Measurements from ENCODE around the gene LMNB1. TPM values are rescaled to one million over a fixed set of nuclear protein-coding genes. Genes with fewer than 3 reads are reported as not detected.
"Not testable (repeated sequence)": the region's sequence is repeated elsewhere in the genome, so short reads cannot be mapped to it uniquely, and the experiment has no call there.

The LMNB1 gene
- polyA plus RNA-seq: 10 to 100 TPM in 2 of 4 donors, 1 to 10 TPM in 2; 3.1 to 55.3 (median 27.4) TPM
- long read RNA-seq, donor 1, transcript LMNB1-201 (11 exons, 2,878 nt): major isoform, 13 of 23 reads
- long read RNA-seq, donor 1, partial matches to known transcripts: 7 of 23 reads
- long read RNA-seq, donor 1, other reads (novel, unspliced or antisense): 0 of 23 reads
- long read RNA-seq, donor 2, transcript LMNB1-201 (11 exons, 2,878 nt): major isoform, 7 of 7 reads
- long read RNA-seq, donor 2, partial matches to known transcripts: 0 of 7 reads
- long read RNA-seq, donor 2, other reads (novel, unspliced or antisense): 0 of 7 reads
- long read RNA-seq, donor 3, partial matches to known transcripts: 29 of 32 reads
- long read RNA-seq, donor 3, other reads (novel, unspliced or antisense): 0 of 32 reads
- long read RNA-seq, donor 4: 0 reads
- long read RNA-seq, donor 5: 0 reads
- long read RNA-seq, donor 6, partial matches to known transcripts: 0 of 5 reads
- long read RNA-seq, donor 6, other reads (novel, unspliced or antisense): 0 of 5 reads
- long read RNA-seq, donor 7, partial matches to known transcripts: 8 of 11 reads
- long read RNA-seq, donor 7, other reads (novel, unspliced or antisense): 0 of 11 reads
- long read RNA-seq, donor 8: 0 reads
- long read RNA-seq, donor 9: 0 reads
- long read RNA-seq, donor 10, transcript LMNB1-201 (11 exons, 2,878 nt): major isoform, 10 of 13 reads
- long read RNA-seq, donor 10, partial matches to known transcripts: 0 of 13 reads
- long read RNA-seq, donor 10, other reads (novel, unspliced or antisense): 0 of 13 reads

GRCh38 chr5:126776499-126777256, at the start of gene LMNB1:
LMNB1 (plus strand) TSS chr5:126777136; CDS start chr5:126777509, 373 bp downstream.
- Histone ChIP-seq H3K27me3 (ENCODE audit: control insufficient read depth in 3 of 3, insufficient read depth in 3 of 3, low read length in 3 of 3) (no peaks in the 10 kb centered on the region), H3K36me3 (ENCODE audit: control insufficient read depth in 3 of 3, insufficient read depth in 2 of 3, low read depth in 1 of 3, low read length in 3 of 3) (no peaks in the 10 kb centered on the region), H3K9me3 (ENCODE audit: control insufficient read depth in 2 of 2, insufficient read depth in 1 of 2, low read depth in 1 of 2, low read length in 1 of 2) (no peaks in the 10 kb centered on the region), H3K4me1 (ENCODE audit: control insufficient read depth in 3 of 3, insufficient read depth in 2 of 3, low read depth in 1 of 3, low read length in 2 of 3) (peaks cover 0 to 3% (median 0%) of the 10 kb centered on the region in 3 donors), H3K27ac (ENCODE audit: low read depth in 1 of 3, low read length in 2 of 3) (peak within 1 kb of the TSS; percentile 95 to 98 (median 98)), H3K4me3 (ENCODE audit: low read depth in 1 of 3, low read length in 3 of 3) (peak within 1 kb of the TSS; percentile 63 to 83 (median 80))
- peak; percentile 94 to 98 for DNase-seq
- FAIRE-seq: no peak
- whole genome bisulfite sequencing, 3 donors: 0 to 1% (median 1%) methylated on average over 41 to 74 of the region's 74 CpGs

GRCh38 chr5:126732716-126733115, 44.2 kb upstream of the LMNB1 start:
- Histone ChIP-seq H3K9me3 (ENCODE audit: control insufficient read depth in 2 of 2, insufficient read depth in 1 of 2, low read depth in 1 of 2, low read length in 1 of 2) (no peaks in the 10 kb centered on the region), H3K4me1 (ENCODE audit: control insufficient read depth in 3 of 3, insufficient read depth in 2 of 3, low read depth in 1 of 3, low read length in 2 of 3) (no peaks in the 10 kb centered on the region), H3K36me3 (ENCODE audit: control insufficient read depth in 3 of 3, insufficient read depth in 2 of 3, low read depth in 1 of 3, low read length in 3 of 3) (no peaks in the 10 kb centered on the region), H3K4me3 (ENCODE audit: low read depth in 1 of 3, low read length in 3 of 3) (no peak overlapping the region), H3K27ac (ENCODE audit: low read depth in 1 of 3, low read length in 2 of 3) (no peak overlapping the region), H3K27me3 (ENCODE audit: control insufficient read depth in 3 of 3, insufficient read depth in 3 of 3, low read length in 3 of 3) (no peaks in the 10 kb centered on the region)
- 17 to 27% (median 20%) methylated on average over 2 of the region's 2 CpGs for WGBS, 3 donors
- DNase-seq: no peak
- FAIRE-seq: no peak

GRCh38 chr5:126734573-126734972, 42.4 kb upstream of the LMNB1 start:
- not testable (repeated sequence) for DNase-seq; FAIRE-seq; H3K27me3 ChIP-seq (ENCODE audit: control insufficient read depth in 3 of 3, insufficient read depth in 3 of 3, low read length in 3 of 3); H3K9me3 ChIP-seq (ENCODE audit: control insufficient read depth in 2 of 2, insufficient read depth in 1 of 2, low read depth in 1 of 2, low read length in 1 of 2); H3K4me3 ChIP-seq (ENCODE audit: low read depth in 1 of 3, low read length in 3 of 3); H3K36me3 ChIP-seq (ENCODE audit: control insufficient read depth in 3 of 3, insufficient read depth in 2 of 3, low read depth in 1 of 3, low read length in 3 of 3); H3K4me1 ChIP-seq (ENCODE audit: control insufficient read depth in 3 of 3, insufficient read depth in 2 of 3, low read depth in 1 of 3, low read length in 2 of 3); H3K27ac ChIP-seq (ENCODE audit: low read depth in 1 of 3, low read length in 2 of 3)
- WGBS, 3 donors: 92 to 96% (median 95%) methylated on average over 18 of the region's 18 CpGs

- Histone ChIP-seq H3K27ac (ENCODE audit: low read depth in 1 of 3, low read length in 2 of 3) (no peak overlapping the region), H3K36me3 (ENCODE audit: control insufficient read depth in 3 of 3, insufficient read depth in 2 of 3, low read depth in 1 of 3, low read length in 3 of 3) (no peaks in the 10 kb centered on the region), H3K4me3 (ENCODE audit: low read depth in 1 of 3, low read length in 3 of 3) (no peak overlapping the region), H3K27me3 (ENCODE audit: control insufficient read depth in 3 of 3, insufficient read depth in 3 of 3, low read length in 3 of 3) (no peaks in the 10 kb centered on the region), H3K9me3 (ENCODE audit: control insufficient read depth in 2 of 2, insufficient read depth in 1 of 2, low read depth in 1 of 2, low read length in 1 of 2) (no peaks in the 10 kb centered on the region), H3K4me1 (ENCODE audit: control insufficient read depth in 3 of 3, insufficient read depth in 2 of 3, low read depth in 1 of 3, low read length in 2 of 3) (no peaks in the 10 kb centered on the region)
- WGBS, 3 donors: 74 to 84% (median 84%) methylated on average over 3 of the region's 3 CpGs
- FAIRE-seq (no peak), DNase-seq (no peak)
Measured at GRCh38 chr5:126736141-126736540, 40.8 kb upstream of the LMNB1 start.

GRCh38 chr5:126741361-126741760, 35.6 kb upstream of the LMNB1 start:
- WGBS, 3 donors: 89 to 90% (median 90%) methylated on average over 9 of the region's 9 CpGs
- H3K4me3 ChIP-seq (ENCODE audit: low read depth in 1 of 3, low read length in 3 of 3): no peak overlapping the region
- no peaks in the 10 kb centered on the region for H3K27me3 ChIP-seq (ENCODE audit: control insufficient read depth in 3 of 3, insufficient read depth in 3 of 3, low read length in 3 of 3)
- H3K4me1 ChIP-seq (ENCODE audit: control insufficient read depth in 3 of 3, insufficient read depth in 2 of 3, low read depth in 1 of 3, low read length in 2 of 3): no peaks in the 10 kb centered on the region
- FAIRE-seq: no peak
- no peak for DNase-seq
- H3K36me3 ChIP-seq (ENCODE audit: control insufficient read depth in 3 of 3, insufficient read depth in 2 of 3, low read depth in 1 of 3, low read length in 3 of 3): no peaks in the 10 kb centered on the region
- no peaks in the 10 kb centered on the region for H3K9me3 ChIP-seq (ENCODE audit: control insufficient read depth in 2 of 2, insufficient read depth in 1 of 2, low read depth in 1 of 2, low read length in 1 of 2)
- H3K27ac ChIP-seq (ENCODE audit: low read depth in 1 of 3, low read length in 2 of 3): no peak overlapping the region

- no peak overlapping the region for H3K4me3 ChIP-seq (ENCODE audit: low read depth in 1 of 3, low read length in 3 of 3)
- H3K4me1 ChIP-seq (ENCODE audit: control insufficient read depth in 3 of 3, insufficient read depth in 2 of 3, low read depth in 1 of 3, low read length in 2 of 3): no peaks in the 10 kb centered on the region
- DNase-seq: no peak
- H3K27ac ChIP-seq (ENCODE audit: low read depth in 1 of 3, low read length in 2 of 3): no peak overlapping the region
- no peaks in the 10 kb centered on the region for H3K9me3 ChIP-seq (ENCODE audit: control insufficient read depth in 2 of 2, insufficient read depth in 1 of 2, low read depth in 1 of 2, low read length in 1 of 2)
- H3K36me3 ChIP-seq (ENCODE audit: control insufficient read depth in 3 of 3, insufficient read depth in 2 of 3, low read depth in 1 of 3, low read length in 3 of 3): no peaks in the 10 kb centered on the region
- WGBS, 3 donors: 84 to 96% (median 85%) methylated on average over 2 of the region's 2 CpGs
- H3K27me3 ChIP-seq (ENCODE audit: control insufficient read depth in 3 of 3, insufficient read depth in 3 of 3, low read length in 3 of 3): no peaks in the 10 kb centered on the region
- no peak for FAIRE-seq
Measured at GRCh38 chr5:126742425-126742824, 34.5 kb upstream of the LMNB1 start.

GRCh38 chr5:126744836-126745235, 32.1 kb upstream of the LMNB1 start:
- FAIRE-seq: no peak
- no peak overlapping the region for H3K4me3 ChIP-seq (ENCODE audit: low read depth in 1 of 3, low read length in 3 of 3)
- WGBS, 3 donors: 51 to 70% (median 60%) methylated on average over 2 of the region's 2 CpGs

More at GRCh38 chr5:126744836-126745235, 32.1 kb upstream of the LMNB1 start:
- no peaks in the 10 kb centered on the region for H3K36me3 ChIP-seq (ENCODE audit: control insufficient read depth in 3 of 3, insufficient read depth in 2 of 3, low read depth in 1 of 3, low read length in 3 of 3)
- H3K4me1 ChIP-seq (ENCODE audit: control insufficient read depth in 3 of 3, insufficient read depth in 2 of 3, low read depth in 1 of 3, low read length in 2 of 3): no peaks in the 10 kb centered on the region
- DNase-seq: no peak
- H3K27me3 ChIP-seq (ENCODE audit: control insufficient read depth in 3 of 3, insufficient read depth in 3 of 3, low read length in 3 of 3): no peaks in the 10 kb centered on the region
- H3K27ac ChIP-seq (ENCODE audit: low read depth in 1 of 3, low read length in 2 of 3): no peak overlapping the region
- no peaks in the 10 kb centered on the region for H3K9me3 ChIP-seq (ENCODE audit: control insufficient read depth in 2 of 2, insufficient read depth in 1 of 2, low read depth in 1 of 2, low read length in 1 of 2)
